ENCODE data around the gene DSTN.

DNA sequence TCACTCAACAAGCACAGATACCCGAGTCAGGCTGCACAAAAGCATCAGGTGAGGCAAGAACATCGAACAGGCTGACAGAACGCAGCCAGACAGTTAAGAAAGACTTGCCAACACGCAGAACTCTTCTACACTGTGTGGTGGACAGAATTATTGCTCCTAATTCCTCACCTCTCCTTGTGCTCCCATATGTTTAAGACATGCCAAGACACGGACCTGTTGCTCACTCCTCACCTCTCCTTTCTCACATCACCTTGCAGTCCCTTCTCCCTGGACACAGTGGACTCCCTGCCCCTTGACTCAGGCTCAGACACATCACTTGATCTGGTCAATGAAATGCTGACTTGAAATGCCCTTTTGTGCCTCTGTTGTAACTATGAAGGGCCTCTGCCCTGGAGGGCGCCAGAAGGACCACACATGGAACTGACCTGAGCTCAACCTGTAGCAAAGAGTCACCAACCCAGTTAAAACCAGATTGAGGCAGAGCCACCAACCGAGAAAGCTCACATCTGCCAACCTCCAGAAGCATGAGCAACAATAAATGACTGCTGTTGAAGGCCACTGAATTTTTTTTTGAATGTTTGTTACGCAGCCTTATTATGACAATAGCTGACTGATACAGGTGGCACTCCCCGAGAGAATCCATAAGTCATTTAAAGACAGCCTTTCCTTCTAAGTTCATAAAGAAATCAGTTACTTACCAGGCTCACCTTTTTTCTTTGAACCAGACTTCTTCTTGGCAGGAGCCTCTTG, 88.2 kb downstream of the DSTN start:
- TF ChIP-seq, protein P1, sequence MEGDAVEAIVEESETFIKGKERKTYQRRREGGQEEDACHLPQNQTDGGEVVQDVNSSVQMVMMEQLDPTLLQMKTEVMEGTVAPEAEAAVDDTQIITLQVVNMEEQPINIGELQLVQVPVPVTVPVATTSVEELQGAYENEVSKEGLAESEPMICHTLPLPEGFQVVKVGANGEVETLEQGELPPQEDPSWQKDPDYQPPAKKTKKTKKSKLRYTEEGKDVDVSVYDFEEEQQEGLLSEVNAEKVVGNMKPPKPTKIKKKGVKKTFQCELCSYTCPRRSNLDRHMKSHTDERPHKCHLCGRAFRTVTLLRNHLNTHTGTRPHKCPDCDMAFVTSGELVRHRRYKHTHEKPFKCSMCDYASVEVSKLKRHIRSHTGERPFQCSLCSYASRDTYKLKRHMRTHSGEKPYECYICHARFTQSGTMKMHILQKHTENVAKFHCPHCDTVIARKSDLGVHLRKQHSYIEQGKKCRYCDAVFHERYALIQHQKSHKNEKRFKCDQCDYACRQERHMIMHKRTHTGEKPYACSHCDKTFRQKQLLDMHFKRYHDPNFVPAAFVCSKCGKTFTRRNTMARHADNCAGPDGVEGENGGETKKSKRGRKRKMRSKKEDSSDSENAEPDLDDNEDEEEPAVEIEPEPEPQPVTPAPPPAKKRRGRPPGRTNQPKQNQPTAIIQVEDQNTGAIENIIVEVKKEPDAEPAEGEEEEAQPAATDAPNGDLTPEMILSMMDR (IDR thresholded peaks at IDR 0.05): no peak
- TF ChIP-seq POLR2A (IDR thresholded peaks at IDR 0.05): no peak
- no peak for TF ChIP-seq EP300 (IDR thresholded peaks at IDR 0.05)

All from tibial nerve (tissue), 4 donors.